CD4-positive, alpha-beta T cell treated with Interleukin-6 at 100 ng/mL for 8 hours (primary cell): ENCODE measurements around the gene NOL12.
"Not testable (repeated sequence)": the region's sequence is repeated elsewhere in the genome, so short reads cannot be mapped to it uniquely, and the experiment has no call there.

Experiments
- DNase-seq: peaks from one replicate; pipeline ENCODE4 v3.0.0-alpha.2; 2020; ENCODE audit warnings: mixed read lengths, low spot score

Gene NOL12

GRCh38 chr22:37713761-37714160 lies 27.6 kb downstream of the NOL12 start:
- DNase-seq, result no peak

- no peak for DNase-seq
These were observed 28.5 kb downstream of the NOL12 start for GRCh38 chr22:37714634-37715033.

GRCh38 chr22:37715760-37716159 lies 29.6 kb downstream of the NOL12 start:
- no peak for DNase-seq

GRCh38 chr22:37716708-37717107 lies 30.6 kb downstream of the NOL12 start:
- DNase-seq, result no peak

- not testable (repeated sequence) for DNase-seq
These were observed 31.1 kb downstream of the NOL12 start for GRCh38 chr22:37717235-37717634.

- DNase-seq, result not testable (repeated sequence)
These were observed 31.7 kb downstream of the NOL12 start for GRCh38 chr22:37717746-37718305.

GRCh38 chr22:37725551-37726240 lies 39.6 kb downstream of the NOL12 start:
- DNase-seq, result no peak

- DNase-seq, result no peak
These were observed 40.2 kb downstream of the NOL12 start for GRCh38 chr22:37726241-37726887.

- DNase-seq, result no peak
These were observed 42.5 kb downstream of the NOL12 start for GRCh38 chr22:37728620-37729019.

GRCh38 chr22:37731804-37732471 lies 45.8 kb downstream of the NOL12 start:
- DNase-seq, result no peak

- DNase-seq, result no peak
These were observed 46.8 kb downstream of the NOL12 start for GRCh38 chr22:37732699-37733607.

GRCh38 chr22:37733625-37734401 lies 47.7 kb downstream of the NOL12 start:
- no peak for DNase-seq

GRCh38 chr22:37734402-37734700 lies 48.2 kb downstream of the NOL12 start:
- DNase-seq, result no peak

- DNase-seq, result no peak
These were observed 48.9 kb downstream of the NOL12 start for GRCh38 chr22:37734964-37735451.

GRCh38 chr22:37739035-37739434 lies 52.9 kb downstream of the NOL12 start:
- DNase-seq, result no peak

- no peak for DNase-seq
These were observed 53.5 kb downstream of the NOL12 start for GRCh38 chr22:37739611-37740049.

GRCh38 chr22:37740455-37741311 lies 54.5 kb downstream of the NOL12 start:
- DNase-seq, result no peak

- no peak for DNase-seq
These were observed 55.2 kb downstream of the NOL12 start for GRCh38 chr22:37741312-37741795.

GRCh38 chr22:37742376-37743171 lies 56.4 kb downstream of the NOL12 start:
- no peak for DNase-seq
